ENCODE measurements around the gene LRRC14B.

LRRC14B gene

GRCh38 chr5:176296-176823 lies 14.9 kb upstream of the LRRC14B start:
- H3K4me3 ChIP-seq (ENCODE audit: low read length), result no peak overlapping the region
- no peak overlapping the region for H2AK5ac ChIP-seq (ENCODE audit: low read length)
- H3K79me1 ChIP-seq (ENCODE audit: low read length), result no peaks in the 10 kb centered on the region
- H3K4me2 ChIP-seq (ENCODE audit: low read length), result no peak overlapping the region
- no peak overlapping the region for H3K23ac ChIP-seq (ENCODE audit: low read length)
- no peaks in the 10 kb centered on the region for H3K27me3 ChIP-seq (ENCODE audit: insufficient read depth, low read length, poor library complexity)
- no peak overlapping the region for H4K5ac ChIP-seq (ENCODE audit: low read length)
- no peak overlapping the region for H3K56ac ChIP-seq (ENCODE audit: low read length)
- no peak overlapping the region for H3K4ac ChIP-seq (ENCODE audit: low read depth, low read length)
- H2BK15ac ChIP-seq (replicated peaks; ENCODE audit: low read depth), result no peak overlapping the region
- DNase-seq, result peak; percentile 74
- H4K8ac ChIP-seq (ENCODE audit: low read depth, low read length), result no peak overlapping the region
- H2BK120ac ChIP-seq (ENCODE audit: low read depth, low read length), result no peak overlapping the region
- H2BK5ac ChIP-seq (ENCODE audit: low read length), result no peak overlapping the region
- H3K4me1 ChIP-seq (ENCODE audit: control insufficient read depth, low read depth, low read length), result peaks cover 2% of the 10 kb centered on the region
- WGBS (ENCODE audit: extremely low coverage, insufficient coverage, low lambda C conversion rate), result no CpG with 5 or more reads among the region's 11 CpGs
- H3K9ac ChIP-seq (ENCODE audit: low read length), result no peak overlapping the region
- H3K79me2 ChIP-seq (ENCODE audit: control insufficient read depth, insufficient read depth, low read length), result no peaks in the 10 kb centered on the region
- no peak overlapping the region for H3K27ac ChIP-seq (ENCODE audit: low read depth, low read length)
- H3K36me3 ChIP-seq (ENCODE audit: control insufficient read depth, insufficient read depth, low read length), result peaks cover 10% of the 10 kb centered on the region
- no peak overlapping the region for H3K18ac ChIP-seq (ENCODE audit: low read length)

GRCh38 chr5:178110-178509 lies 13.2 kb upstream of the LRRC14B start:
- H3K4ac ChIP-seq (ENCODE audit: low read depth, low read length), result no peak overlapping the region
- no peak overlapping the region for H2BK5ac ChIP-seq (ENCODE audit: low read length)
- H3K56ac ChIP-seq (ENCODE audit: low read length), result no peak overlapping the region
- H3K27me3 ChIP-seq (ENCODE audit: insufficient read depth, low read length, poor library complexity), result no peaks in the 10 kb centered on the region
- H2AK5ac ChIP-seq (ENCODE audit: low read length), result no peak overlapping the region
- DNase-seq, result no peak
- H3K4me3 ChIP-seq (ENCODE audit: low read length), result no peak overlapping the region
- H3K18ac ChIP-seq (ENCODE audit: low read length), result no peak overlapping the region
- peaks cover 2% of the 10 kb centered on the region for H3K4me1 ChIP-seq (ENCODE audit: control insufficient read depth, low read depth, low read length)
- no peak overlapping the region for H3K27ac ChIP-seq (ENCODE audit: low read depth, low read length)
- H2BK15ac ChIP-seq (replicated peaks; ENCODE audit: low read depth), result no peak overlapping the region
- no CpG with 5 or more reads among the region's 5 CpGs for WGBS (ENCODE audit: extremely low coverage, insufficient coverage, low lambda C conversion rate)
- no peaks in the 10 kb centered on the region for H3K79me1 ChIP-seq (ENCODE audit: low read length)
- peaks cover 13% of the 10 kb centered on the region for H3K36me3 ChIP-seq (ENCODE audit: control insufficient read depth, insufficient read depth, low read length)
- no peak overlapping the region for H3K23ac ChIP-seq (ENCODE audit: low read length)
- no peak overlapping the region for H3K9ac ChIP-seq (ENCODE audit: low read length)
- H3K4me2 ChIP-seq (ENCODE audit: low read length), result no peak overlapping the region
- no peak overlapping the region for H2BK120ac ChIP-seq (ENCODE audit: low read depth, low read length)
- H3K79me2 ChIP-seq (ENCODE audit: control insufficient read depth, insufficient read depth, low read length), result no peaks in the 10 kb centered on the region
- no peak overlapping the region for H4K8ac ChIP-seq (ENCODE audit: low read depth, low read length)
- H4K5ac ChIP-seq (ENCODE audit: low read length), result no peak overlapping the region

GRCh38 chr5:179401-179800 lies 11.9 kb upstream of the LRRC14B start:
- no peak overlapping the region for H3K18ac ChIP-seq (ENCODE audit: low read length)
- no CpG with 5 or more reads among the region's 9 CpGs for WGBS (ENCODE audit: extremely low coverage, insufficient coverage, low lambda C conversion rate)
- H2BK15ac ChIP-seq (replicated peaks; ENCODE audit: low read depth), result no peak overlapping the region
- no peak for DNase-seq
- H2AK5ac ChIP-seq (ENCODE audit: low read length), result no peak overlapping the region
- H3K27me3 ChIP-seq (ENCODE audit: insufficient read depth, low read length, poor library complexity), result no peaks in the 10 kb centered on the region
- H3K79me1 ChIP-seq (ENCODE audit: low read length), result no peaks in the 10 kb centered on the region
- H4K5ac ChIP-seq (ENCODE audit: low read length), result no peak overlapping the region
- no peak overlapping the region for H3K56ac ChIP-seq (ENCODE audit: low read length)
- H3K4ac ChIP-seq (ENCODE audit: low read depth, low read length), result no peak overlapping the region
- H3K4me1 ChIP-seq (ENCODE audit: control insufficient read depth, low read depth, low read length), result peaks cover 2% of the 10 kb centered on the region
- no peak overlapping the region for H2BK120ac ChIP-seq (ENCODE audit: low read depth, low read length)
- no peak overlapping the region for H2BK5ac ChIP-seq (ENCODE audit: low read length)
- H4K8ac ChIP-seq (ENCODE audit: low read depth, low read length), result no peak overlapping the region
- H3K4me2 ChIP-seq (ENCODE audit: low read length), result no peak overlapping the region
- no peaks in the 10 kb centered on the region for H3K79me2 ChIP-seq (ENCODE audit: control insufficient read depth, insufficient read depth, low read length)
- peaks cover 6% of the 10 kb centered on the region for H3K36me3 ChIP-seq (ENCODE audit: control insufficient read depth, insufficient read depth, low read length)
- H3K9ac ChIP-seq (ENCODE audit: low read length), result no peak overlapping the region
- no peak overlapping the region for H3K23ac ChIP-seq (ENCODE audit: low read length)
- no peak overlapping the region for H3K27ac ChIP-seq (ENCODE audit: low read depth, low read length)
- no peak overlapping the region for H3K4me3 ChIP-seq (ENCODE audit: low read length)

GRCh38 chr5:180286-180918 lies 10.9 kb upstream of the LRRC14B start:
- Histone ChIP-seq H3K18ac (ENCODE audit: low read length) (no peak overlapping the region), H2BK5ac (ENCODE audit: low read length) (no peak overlapping the region), H3K79me2 (ENCODE audit: control insufficient read depth, insufficient read depth, low read length) (no peaks in the 10 kb centered on the region), H3K4me3 (ENCODE audit: low read length) (no peak overlapping the region), H3K4me1 (ENCODE audit: control insufficient read depth, low read depth, low read length) (peaks cover 2% of the 10 kb centered on the region), H3K4me2 (ENCODE audit: low read length) (no peak overlapping the region), H3K4ac (ENCODE audit: low read depth, low read length) (no peak overlapping the region), H4K8ac (ENCODE audit: low read depth, low read length) (no peak overlapping the region), H2BK120ac (ENCODE audit: low read depth, low read length) (no peak overlapping the region), H3K56ac (ENCODE audit: low read length) (peak overlapping the region; percentile 7), H2BK15ac (replicated peaks; ENCODE audit: low read depth) (no peak overlapping the region), H3K27me3 (ENCODE audit: insufficient read depth, low read length, poor library complexity) (no peaks in the 10 kb centered on the region), H3K36me3 (ENCODE audit: control insufficient read depth, insufficient read depth, low read length) (peaks cover 6% of the 10 kb centered on the region), H3K9ac (ENCODE audit: low read length) (no peak overlapping the region), H4K5ac (ENCODE audit: low read length) (no peak overlapping the region), H2AK5ac (ENCODE audit: low read length) (no peak overlapping the region), H3K27ac (ENCODE audit: low read depth, low read length) (no peak overlapping the region), H3K23ac (ENCODE audit: low read length) (no peak overlapping the region), H3K79me1 (ENCODE audit: low read length) (no peaks in the 10 kb centered on the region)
- peak; percentile 70 for DNase-seq
- WGBS (ENCODE audit: extremely low coverage, insufficient coverage, low lambda C conversion rate), result no CpG with 5 or more reads among the region's 13 CpGs

- H3K4me3 ChIP-seq (ENCODE audit: low read length), result no peak overlapping the region
- H2BK5ac ChIP-seq (ENCODE audit: low read length), result no peak overlapping the region
- H3K79me1 ChIP-seq (ENCODE audit: low read length), result no peaks in the 10 kb centered on the region
- no peaks in the 10 kb centered on the region for H3K27me3 ChIP-seq (ENCODE audit: insufficient read depth, low read length, poor library complexity)
- H2AK5ac ChIP-seq (ENCODE audit: low read length), result no peak overlapping the region
- H3K18ac ChIP-seq (ENCODE audit: low read length), result no peak overlapping the region
- DNase-seq, result no peak
- no peak overlapping the region for H4K5ac ChIP-seq (ENCODE audit: low read length)
- no peak overlapping the region for H3K23ac ChIP-seq (ENCODE audit: low read length)
- no peak overlapping the region for H3K4ac ChIP-seq (ENCODE audit: low read depth, low read length)
- no CpG with 5 or more reads among the region's 9 CpGs for WGBS (ENCODE audit: extremely low coverage, insufficient coverage, low lambda C conversion rate)
- no peaks in the 10 kb centered on the region for H3K79me2 ChIP-seq (ENCODE audit: control insufficient read depth, insufficient read depth, low read length)
- H2BK15ac ChIP-seq (replicated peaks; ENCODE audit: low read depth), result no peak overlapping the region
- peaks cover 6% of the 10 kb centered on the region for H3K36me3 ChIP-seq (ENCODE audit: control insufficient read depth, insufficient read depth, low read length)
- H3K4me1 ChIP-seq (ENCODE audit: control insufficient read depth, low read depth, low read length), result peaks cover 2% of the 10 kb centered on the region
- no peak overlapping the region for H3K56ac ChIP-seq (ENCODE audit: low read length)
- H4K8ac ChIP-seq (ENCODE audit: low read depth, low read length), result no peak overlapping the region
- H3K9ac ChIP-seq (ENCODE audit: low read length), result no peak overlapping the region
- no peak overlapping the region for H3K4me2 ChIP-seq (ENCODE audit: low read length)
- no peak overlapping the region for H2BK120ac ChIP-seq (ENCODE audit: low read depth, low read length)
- H3K27ac ChIP-seq (ENCODE audit: low read depth, low read length), result no peak overlapping the region
These were observed 10.1 kb upstream of the LRRC14B start for GRCh38 chr5:181160-181559.

GRCh38 chr5:181566-181965 lies 9.7 kb upstream of the LRRC14B start:
- H3K4ac ChIP-seq (ENCODE audit: low read depth, low read length), result no peak overlapping the region
- no CpG with 5 or more reads among the region's 22 CpGs for WGBS (ENCODE audit: extremely low coverage, insufficient coverage, low lambda C conversion rate)
- no peaks in the 10 kb centered on the region for H3K79me1 ChIP-seq (ENCODE audit: low read length)
- peaks cover 6% of the 10 kb centered on the region for H3K36me3 ChIP-seq (ENCODE audit: control insufficient read depth, insufficient read depth, low read length)
- H3K56ac ChIP-seq (ENCODE audit: low read length), result no peak overlapping the region
- no peak overlapping the region for H3K27ac ChIP-seq (ENCODE audit: low read depth, low read length)
- H3K4me1 ChIP-seq (ENCODE audit: control insufficient read depth, low read depth, low read length), result peaks cover 2% of the 10 kb centered on the region
- H2AK5ac ChIP-seq (ENCODE audit: low read length), result no peak overlapping the region
- H2BK15ac ChIP-seq (replicated peaks; ENCODE audit: low read depth), result no peak overlapping the region
- no peak overlapping the region for H3K4me2 ChIP-seq (ENCODE audit: low read length)
- H3K79me2 ChIP-seq (ENCODE audit: control insufficient read depth, insufficient read depth, low read length), result no peaks in the 10 kb centered on the region
- no peaks in the 10 kb centered on the region for H3K27me3 ChIP-seq (ENCODE audit: insufficient read depth, low read length, poor library complexity)
- no peak overlapping the region for H3K18ac ChIP-seq (ENCODE audit: low read length)
- H3K4me3 ChIP-seq (ENCODE audit: low read length), result no peak overlapping the region
- H3K9ac ChIP-seq (ENCODE audit: low read length), result no peak overlapping the region
- H3K23ac ChIP-seq (ENCODE audit: low read length), result no peak overlapping the region
- DNase-seq, result no peak
- no peak overlapping the region for H4K5ac ChIP-seq (ENCODE audit: low read length)
- no peak overlapping the region for H2BK120ac ChIP-seq (ENCODE audit: low read depth, low read length)
- H4K8ac ChIP-seq (ENCODE audit: low read depth, low read length), result no peak overlapping the region
- H2BK5ac ChIP-seq (ENCODE audit: low read length), result no peak overlapping the region

Data from mesendoderm (in vitro differentiated cells).